Mesodermal cell (in vitro differentiated cells): Measurements from ENCODE around the gene TRPM1.
A peak's percentile ranks its signal among the peaks of the same experiment; 100 is the strongest.

Experiments
- H3K27ac ChIP-seq: 2 replicates; pipeline ENCODE4 v1.7.0; 2013; ENCODE audit warnings: mild to moderate bottlenecking, low read depth, low read length, moderate library complexity; ENCODE audit not compliant: severe bottlenecking
- H3K36me3 ChIP-seq: 2 replicates; pipeline ENCODE4 v1.7.1; 2013; ENCODE audit warnings: mild to moderate bottlenecking, low read length, moderate library complexity; ENCODE audit not compliant: control insufficient read depth, insufficient read depth
- H3K4me1 ChIP-seq: one replicate; pipeline ENCODE4 v1.7.1; 2013; ENCODE audit warnings: mild to moderate bottlenecking, low read length; ENCODE audit not compliant: insufficient read depth, control insufficient read depth, poor library complexity, severe bottlenecking
- H3K4me3 ChIP-seq: 2 replicates; pipeline ENCODE4 v1.7.0; 2013; ENCODE audit warnings: low read length, control low read depth, mild to moderate bottlenecking; ENCODE audit not compliant: insufficient read depth, poor library complexity, severe bottlenecking; ENCODE audit errors: extremely low read depth
- H3K9me3 ChIP-seq: 2 replicates; pipeline ENCODE4 v1.7.1; 2013; ENCODE audit warnings: mild to moderate bottlenecking, low read length, moderate library complexity; ENCODE audit not compliant: control insufficient read depth
- WGBS, 2 experiments: methylation state at CpG; one replicate each; pipeline ENCODE4 v1.1.5; 2013; ENCODE audit warnings: missing lambda C conversion rate in 2 of 2; ENCODE audit not compliant: insufficient coverage in 2 of 2; 5-methylcytosine and 5-hydroxymethylcytosine counted together

The TRPM1 gene

GRCh38 chr15:31016446-31016915 is 85.0 kb downstream of the TRPM1 start:
- WGBS, 2 experiments: 83 to 94% methylated on average over 2 to 3 of the region's 3 CpGs

GRCh38 chr15:31014608-31014925 is 87.0 kb downstream of the TRPM1 start:
- Histone ChIP-seq H3K4me3 (no peak overlapping the region), H3K27ac (no peak overlapping the region)
- WGBS, 2 experiments: no CpG with 5 or more reads among the region's 2 CpGs

More at GRCh38 chr15:31016446-31016915, 85.0 kb downstream of the TRPM1 start:
- no peaks in the 10 kb centered on the region for H3K36me3 ChIP-seq
- H3K4me3 ChIP-seq: no peak overlapping the region
- no peak overlapping the region for H3K27ac ChIP-seq
- H3K9me3 ChIP-seq: no peaks in the 10 kb centered on the region
- no peaks in the 10 kb centered on the region for H3K4me1 ChIP-seq

DNA sequence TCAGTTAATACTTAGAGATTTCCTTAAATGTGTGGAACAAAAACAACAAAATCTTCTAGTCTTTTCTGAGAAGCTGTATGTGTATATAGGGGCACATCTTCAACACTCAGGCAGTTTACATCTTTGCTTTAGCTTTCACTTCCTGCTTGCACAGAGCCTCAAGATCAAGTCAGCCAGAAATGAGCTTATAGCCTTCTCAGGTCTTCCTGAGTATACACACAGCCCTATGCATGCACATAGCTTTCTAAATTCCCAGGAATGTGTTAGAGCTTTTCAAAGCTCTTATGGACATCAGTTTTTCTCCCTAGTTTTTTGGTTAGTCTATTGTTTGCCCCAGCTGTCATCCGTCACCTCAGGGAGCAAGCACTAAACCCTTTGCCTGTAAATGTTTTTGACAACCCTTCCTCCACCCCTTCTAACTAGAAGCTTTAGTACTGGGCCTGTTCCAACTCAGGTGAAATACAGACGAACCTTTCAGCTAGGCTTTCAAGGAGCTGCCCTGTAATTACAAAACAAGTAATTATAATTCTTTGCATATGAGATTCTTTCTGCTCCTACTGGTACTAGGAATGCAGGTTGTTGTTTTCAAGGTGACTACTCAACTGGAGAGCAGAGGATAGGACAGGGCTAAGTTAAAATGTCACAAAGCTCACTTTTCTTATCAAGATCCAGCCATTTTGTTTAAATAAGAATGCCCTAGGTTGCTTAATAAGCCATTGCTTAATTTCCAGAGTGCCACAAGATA is 87.5 kb downstream of the TRPM1 start:
- Histone ChIP-seq H3K27ac (no peak overlapping the region), H3K9me3 (no peaks in the 10 kb centered on the region), H3K36me3 (no peaks in the 10 kb centered on the region), H3K4me1 (no peaks in the 10 kb centered on the region), H3K4me3 (no peak overlapping the region)
- WGBS, 2 experiments: 88% methylated on average over 1 of the region's 2 CpGs; no CpG with 5 or more reads in 1 of the 2 experiments

More at GRCh38 chr15:31014608-31014925, 87.0 kb downstream of the TRPM1 start:
- H3K4me1 ChIP-seq: no peaks in the 10 kb centered on the region
- H3K9me3 ChIP-seq: no peaks in the 10 kb centered on the region
- no peaks in the 10 kb centered on the region for H3K36me3 ChIP-seq

DNA sequence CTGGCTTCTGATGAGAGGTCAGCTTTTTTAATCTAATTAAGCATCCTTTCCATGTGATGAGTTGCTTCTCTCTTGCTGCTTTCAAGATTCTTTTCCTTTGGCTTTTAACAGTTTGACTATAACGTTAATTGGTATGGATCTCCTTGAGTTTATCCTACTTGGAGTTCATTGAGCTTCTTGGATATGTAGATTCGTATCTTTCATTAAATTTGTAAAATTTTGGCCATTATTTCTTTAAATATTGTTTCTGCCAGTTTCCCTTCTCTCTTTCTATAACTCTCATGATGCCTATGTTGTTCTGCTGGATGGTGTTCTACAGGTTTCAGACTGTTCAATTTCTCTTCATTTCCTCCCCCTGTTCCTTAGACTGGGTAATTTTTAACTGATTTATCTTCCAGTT is 89.1 kb downstream of the TRPM1 start:
- Histone ChIP-seq H3K36me3 (no peaks in the 10 kb centered on the region), H3K4me1 (no peaks in the 10 kb centered on the region), H3K9me3 (no peaks in the 10 kb centered on the region), H3K27ac (no peak overlapping the region), H3K4me3 (no peak overlapping the region)
- WGBS, 2 experiments: no CpG with 5 or more reads among the region's 2 CpGs

DNA sequence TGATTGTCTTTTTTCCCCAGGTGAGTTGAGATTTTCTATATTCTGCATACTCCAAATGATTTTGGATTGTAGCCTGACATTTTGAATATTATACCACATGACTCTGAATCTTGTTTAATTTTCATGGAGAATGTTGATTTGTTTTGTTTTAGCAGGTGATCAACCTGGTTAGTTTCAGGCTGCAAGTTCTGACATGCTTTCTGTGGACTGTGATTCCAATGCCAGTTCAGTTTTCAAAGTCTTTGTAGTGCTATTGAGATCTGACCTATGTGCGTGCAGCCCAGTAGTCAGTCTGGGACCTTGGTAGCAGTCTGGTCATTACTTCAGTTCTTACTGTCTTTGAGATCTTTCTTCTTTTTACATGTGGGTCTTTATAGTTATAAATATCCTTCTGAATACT is 91.5 kb downstream of the TRPM1 start:
- Histone ChIP-seq H3K36me3 (no peaks in the 10 kb centered on the region), H3K4me3 (no peak overlapping the region), H3K27ac (no peak overlapping the region), H3K4me1 (no peaks in the 10 kb centered on the region), H3K9me3 (no peaks in the 10 kb centered on the region)
- no CpG with 5 or more reads among the region's 1 CpG for WGBS, 2 experiments

GRCh38 chr15:31005660-31006059 is 95.9 kb downstream of the TRPM1 start:
- Histone ChIP-seq H3K4me3 (no peak overlapping the region), H3K9me3 (no peaks in the 10 kb centered on the region), H3K4me1 (peaks cover 5% of the 10 kb centered on the region), H3K27ac (no peak overlapping the region), H3K36me3 (no peaks in the 10 kb centered on the region)
- 80% methylated on average over 1 of the region's 2 CpGs; no CpG with 5 or more reads in 1 of the 2 experiments for WGBS, 2 experiments

DNA sequence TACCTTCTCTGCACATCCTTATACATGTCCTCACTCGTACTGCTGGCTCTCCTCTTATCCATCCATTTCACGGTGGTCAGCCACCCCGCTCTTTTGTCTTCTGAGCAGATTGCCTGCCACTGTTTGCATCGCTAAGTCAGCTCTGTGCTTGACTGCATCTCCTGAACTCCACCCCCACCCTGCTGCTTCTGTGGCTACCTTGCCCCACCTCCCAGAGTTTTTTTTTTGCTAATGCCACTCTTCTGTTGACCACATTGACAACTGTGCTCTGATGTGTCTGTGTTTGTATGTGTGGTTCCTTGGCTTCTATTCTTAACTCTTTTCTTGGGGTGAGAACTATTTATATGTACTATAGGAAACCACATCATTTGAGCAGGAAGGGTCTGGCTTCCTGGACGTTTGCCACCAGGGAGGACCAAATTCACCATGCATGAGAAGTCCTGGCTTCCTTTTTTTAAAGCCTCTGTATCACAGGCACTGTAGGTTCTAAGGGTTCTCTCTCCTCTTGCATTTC is 97.2 kb downstream of the TRPM1 start:
- Histone ChIP-seq H3K4me3 (no peak overlapping the region), H3K36me3 (no peaks in the 10 kb centered on the region), H3K4me1 (peaks cover 5% of the 10 kb centered on the region), H3K27ac (no peak overlapping the region), H3K9me3 (no peaks in the 10 kb centered on the region)
- WGBS, 2 experiments: 42 to 45% methylated on average over 5 of the region's 5 CpGs

DNA sequence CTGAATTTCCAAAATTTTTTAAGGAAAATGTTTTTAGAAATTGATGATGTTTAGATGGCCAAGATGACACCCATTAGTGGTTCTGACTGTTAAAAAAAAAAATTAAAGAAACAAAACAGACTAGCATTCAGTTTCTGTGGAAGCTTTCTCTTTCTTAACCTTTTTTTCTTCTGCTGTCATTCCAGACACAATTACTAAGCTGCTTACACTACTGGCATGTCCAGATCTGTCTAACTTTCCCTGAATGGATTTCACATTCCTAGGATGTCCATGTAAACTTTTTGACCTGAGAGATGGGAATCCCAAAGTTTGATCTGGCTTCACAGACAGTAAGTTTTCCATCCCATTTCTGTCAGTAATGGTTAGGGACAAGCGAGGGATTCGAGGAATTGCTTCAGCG is 99.8 kb downstream of the TRPM1 start:
- Histone ChIP-seq H3K4me3 (no peak overlapping the region), H3K36me3 (no peaks in the 10 kb centered on the region)

DNA sequence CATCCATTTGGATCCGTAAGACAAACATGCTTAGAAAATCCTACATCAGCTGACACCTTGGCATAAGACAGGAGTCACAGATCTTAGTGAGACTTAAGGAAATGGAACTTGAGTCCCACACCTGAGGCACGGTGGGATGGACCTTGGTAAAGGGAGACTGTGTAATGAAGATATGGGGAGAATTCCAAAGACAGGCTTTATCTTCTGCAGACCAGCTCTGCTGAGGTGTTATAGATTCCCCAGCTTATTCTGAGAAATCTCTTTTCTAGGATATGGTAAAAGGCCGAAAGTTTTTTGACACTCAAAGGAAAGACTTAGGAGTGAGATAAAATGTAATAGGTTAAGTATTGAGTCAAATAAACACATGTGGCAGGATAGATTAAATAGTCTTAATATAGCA is 101.8 kb downstream of the TRPM1 start:
- Histone ChIP-seq H3K4me3 (no peak overlapping the region), H3K27ac (no peak overlapping the region), H3K36me3 (no peaks in the 10 kb centered on the region), H3K9me3 (peaks cover 3% of the 10 kb centered on the region), H3K4me1 (peaks cover 5% of the 10 kb centered on the region)
- WGBS, 2 experiments: 93 to 100% methylated on average over 1 to 2 of the region's 3 CpGs

More for the DNA sequence above, 99.8 kb downstream of the TRPM1 start:
- Histone ChIP-seq H3K4me1 (peaks cover 5% of the 10 kb centered on the region), H3K9me3 (no peaks in the 10 kb centered on the region), H3K27ac (no peak overlapping the region)
- WGBS, 2 experiments: 92 to 97% methylated on average over 3 of the region's 3 CpGs

DNA sequence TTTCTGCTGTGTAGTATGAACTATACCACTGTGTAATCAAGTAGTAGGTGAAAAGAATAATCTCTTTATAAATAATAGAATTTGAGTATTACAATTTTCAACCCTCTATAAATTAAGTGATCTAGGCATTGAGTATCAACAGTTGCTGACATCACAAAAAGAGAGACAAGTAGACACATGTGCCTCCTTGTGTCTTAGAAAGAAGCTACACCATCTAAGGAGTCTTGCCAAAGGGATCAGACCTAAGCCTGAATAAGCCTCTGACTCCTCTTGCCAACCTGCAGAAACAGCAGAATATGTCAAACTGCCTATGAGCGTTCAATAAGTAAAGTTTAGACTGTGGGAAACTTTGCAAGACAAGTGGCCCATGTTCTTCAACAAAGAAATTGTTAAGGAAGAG is 104.3 kb downstream of the TRPM1 start:
- 100% methylated on average over 1 of the region's 1 CpG; no CpG with 5 or more reads in 1 of the 2 experiments for WGBS, 2 experiments
- H3K9me3 ChIP-seq: peaks cover 3% of the 10 kb centered on the region
- no peak overlapping the region for H3K4me3 ChIP-seq
- H3K36me3 ChIP-seq: no peaks in the 10 kb centered on the region
- H3K27ac ChIP-seq: no peak overlapping the region
- no peaks in the 10 kb centered on the region for H3K4me1 ChIP-seq

- Histone ChIP-seq H3K4me3 (peak overlapping the region; percentile 88), H3K9me3 (peaks cover 3% of the 10 kb centered on the region), H3K4me1 (peaks cover 6% of the 10 kb centered on the region), H3K27ac (peak overlapping the region; percentile 91), H3K36me3 (peaks cover 13% of the 10 kb centered on the region)
- WGBS, 2 experiments: 62 to 64% methylated on average over 3 to 4 of the region's 7 CpGs
These were observed 109.2 kb downstream of the TRPM1 start for GRCh38 chr15:30992249-30992864.
